22Rv1 (cell line): ENCODE data around the gene TCF7L2.

Experiments used
- ZFX ChIP-seq: fragments of 450-650 bp; IDR thresholded peaks from 2 replicates; pipeline ENCODE4 v1.6.1; 2017; ENCODE audit warnings: antibody characterized with exemption, borderline replicate concordance
- TF ChIP-seq, protein P1 (sequence below): fragments of 450-650 bp; IDR thresholded peaks from 2 replicates; pipeline ENCODE4 v1.5.1; 2017; ENCODE audit warnings: mild to moderate bottlenecking

DNA sequence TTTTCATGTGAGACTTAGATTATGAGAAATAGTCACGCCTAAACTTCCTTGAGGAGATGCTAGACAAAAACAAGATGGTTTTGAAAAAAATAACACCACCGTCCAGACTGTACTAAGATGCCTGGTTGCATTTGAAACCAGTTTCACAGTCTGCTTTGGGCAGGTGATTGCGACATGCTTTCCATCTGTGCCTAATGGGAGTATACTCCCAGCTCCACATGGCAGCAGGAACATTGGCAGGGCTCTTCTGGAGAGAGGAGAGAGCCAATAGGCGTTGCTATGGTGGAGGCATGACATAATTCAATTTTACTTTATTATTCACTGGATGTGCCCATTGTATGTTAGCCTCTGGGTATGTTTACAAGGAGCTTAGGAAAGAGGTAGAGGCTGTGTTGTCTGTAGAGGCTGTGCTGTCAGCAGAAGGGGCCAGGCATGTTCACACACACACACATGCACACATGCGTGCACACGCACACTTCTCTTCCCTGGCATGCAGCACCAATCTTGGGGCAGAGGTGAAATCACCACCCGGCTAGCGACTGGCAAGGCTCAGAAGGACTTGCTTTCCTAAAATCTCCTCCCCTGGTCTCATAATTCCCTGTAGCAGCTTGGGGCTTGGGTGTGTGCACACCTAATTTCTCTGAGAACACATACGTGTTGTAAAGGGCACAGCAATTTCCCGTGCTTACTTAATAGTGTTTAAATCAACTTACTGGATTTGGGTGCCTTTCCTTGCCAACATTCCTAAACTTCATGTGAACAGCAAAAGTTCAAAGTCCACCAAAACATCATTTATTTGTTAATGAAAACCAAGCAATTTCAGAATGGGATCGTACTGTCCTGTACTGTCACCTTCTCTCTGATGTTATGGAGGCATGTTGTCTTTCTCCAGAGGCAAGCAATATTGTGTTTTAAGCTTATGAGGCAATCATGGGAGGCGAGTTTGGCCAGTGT lies 162.1 kb downstream of the TCF7L2 start:
- TF ChIP-seq, protein P1, sequence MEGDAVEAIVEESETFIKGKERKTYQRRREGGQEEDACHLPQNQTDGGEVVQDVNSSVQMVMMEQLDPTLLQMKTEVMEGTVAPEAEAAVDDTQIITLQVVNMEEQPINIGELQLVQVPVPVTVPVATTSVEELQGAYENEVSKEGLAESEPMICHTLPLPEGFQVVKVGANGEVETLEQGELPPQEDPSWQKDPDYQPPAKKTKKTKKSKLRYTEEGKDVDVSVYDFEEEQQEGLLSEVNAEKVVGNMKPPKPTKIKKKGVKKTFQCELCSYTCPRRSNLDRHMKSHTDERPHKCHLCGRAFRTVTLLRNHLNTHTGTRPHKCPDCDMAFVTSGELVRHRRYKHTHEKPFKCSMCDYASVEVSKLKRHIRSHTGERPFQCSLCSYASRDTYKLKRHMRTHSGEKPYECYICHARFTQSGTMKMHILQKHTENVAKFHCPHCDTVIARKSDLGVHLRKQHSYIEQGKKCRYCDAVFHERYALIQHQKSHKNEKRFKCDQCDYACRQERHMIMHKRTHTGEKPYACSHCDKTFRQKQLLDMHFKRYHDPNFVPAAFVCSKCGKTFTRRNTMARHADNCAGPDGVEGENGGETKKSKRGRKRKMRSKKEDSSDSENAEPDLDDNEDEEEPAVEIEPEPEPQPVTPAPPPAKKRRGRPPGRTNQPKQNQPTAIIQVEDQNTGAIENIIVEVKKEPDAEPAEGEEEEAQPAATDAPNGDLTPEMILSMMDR = no peak
- TF ChIP-seq ZFX = no peak
